HEK293 (cell line): ENCODE results near the gene TMC6.

Experiments
- ZNF132 ChIP-seq: fragments of 450-650 bp; formaldehyde crosslinking; IDR thresholded peaks from 2 replicates; pipeline ENCODE4 v1.5.1; 2017; ENCODE audit warnings: missing biosample characterization, missing genetic modification characterization, borderline replicate concordance
- ZNF133 ChIP-seq: fragments of 450-650 bp; formaldehyde crosslinking; IDR thresholded peaks from 2 replicates; pipeline ENCODE4 v1.5.1; 2016; ENCODE audit warnings: missing biosample characterization, missing genetic modification characterization
- TF ChIP-seq, protein P1 (sequence below): fragments of 450-650 bp; formaldehyde crosslinking; IDR thresholded peaks from 2 replicates; pipeline ENCODE4 v1.5.1; 2016; ENCODE audit warnings: missing biosample characterization, missing genetic modification characterization

DNA sequence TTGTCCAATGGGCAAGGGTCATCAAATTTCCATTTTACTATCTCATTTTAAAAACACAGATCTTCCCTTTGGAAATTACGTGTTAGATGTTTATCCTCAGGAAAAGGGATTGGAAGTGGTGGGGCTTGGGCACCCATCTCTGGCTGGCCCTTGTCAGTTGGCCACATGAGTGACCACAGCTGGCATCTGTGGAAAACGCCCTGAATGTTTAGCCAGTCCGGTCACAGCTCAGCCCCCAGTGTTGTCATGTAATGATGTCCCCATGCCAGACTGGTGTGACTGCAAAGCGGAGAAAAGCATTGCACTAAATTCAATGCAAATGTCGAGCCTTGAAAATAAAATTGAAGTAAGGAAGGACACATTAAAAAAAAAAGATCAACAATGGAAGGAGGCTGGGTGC, 53.0 kb downstream of the TMC6 start:
- no peak for TF ChIP-seq ZNF133 (tag by site-specific recombination)
- TF ChIP-seq, protein P1, sequence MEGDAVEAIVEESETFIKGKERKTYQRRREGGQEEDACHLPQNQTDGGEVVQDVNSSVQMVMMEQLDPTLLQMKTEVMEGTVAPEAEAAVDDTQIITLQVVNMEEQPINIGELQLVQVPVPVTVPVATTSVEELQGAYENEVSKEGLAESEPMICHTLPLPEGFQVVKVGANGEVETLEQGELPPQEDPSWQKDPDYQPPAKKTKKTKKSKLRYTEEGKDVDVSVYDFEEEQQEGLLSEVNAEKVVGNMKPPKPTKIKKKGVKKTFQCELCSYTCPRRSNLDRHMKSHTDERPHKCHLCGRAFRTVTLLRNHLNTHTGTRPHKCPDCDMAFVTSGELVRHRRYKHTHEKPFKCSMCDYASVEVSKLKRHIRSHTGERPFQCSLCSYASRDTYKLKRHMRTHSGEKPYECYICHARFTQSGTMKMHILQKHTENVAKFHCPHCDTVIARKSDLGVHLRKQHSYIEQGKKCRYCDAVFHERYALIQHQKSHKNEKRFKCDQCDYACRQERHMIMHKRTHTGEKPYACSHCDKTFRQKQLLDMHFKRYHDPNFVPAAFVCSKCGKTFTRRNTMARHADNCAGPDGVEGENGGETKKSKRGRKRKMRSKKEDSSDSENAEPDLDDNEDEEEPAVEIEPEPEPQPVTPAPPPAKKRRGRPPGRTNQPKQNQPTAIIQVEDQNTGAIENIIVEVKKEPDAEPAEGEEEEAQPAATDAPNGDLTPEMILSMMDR (tag by site-specific recombination), result no peak
- TF ChIP-seq ZNF132 (tag by site-specific recombination), result no peak
